ENCODE results near the gene C1orf174.

C1orf174 gene

GRCh38 chr1:3926956-3927355 is 26.9 kb upstream of the C1orf174 start:
- no peaks in the 10 kb centered on the region for H3K9me2 ChIP-seq (replicated peaks; ENCODE audit: insufficient read depth, low read length)
- DNase-seq = no peak
- no peaks in the 10 kb centered on the region for H4K20me1 ChIP-seq (ENCODE audit: insufficient read depth, low read length)
- peaks cover 59% of the 10 kb centered on the region for H3K27me3 ChIP-seq (replicated peaks; ENCODE audit: insufficient read depth, low read length)
- H3K4me3 ChIP-seq (ENCODE audit: low read length) = no peak overlapping the region
- H3K27ac ChIP-seq (ENCODE audit: low read length) = no peak overlapping the region
- no peak overlapping the region for H3K9ac ChIP-seq (ENCODE audit: low read length)
- H3K36me3 ChIP-seq (replicated peaks; ENCODE audit: insufficient read depth, low read length) = no peaks in the 10 kb centered on the region
- no peak overlapping the region for H2AFZ ChIP-seq (ENCODE audit: low read length)
- H3K9me3 ChIP-seq (replicated peaks; ENCODE audit: insufficient read depth, low read length) = no peaks in the 10 kb centered on the region
- H3F3A ChIP-seq (ENCODE audit: insufficient read depth, low read length) = peaks cover 7% of the 10 kb centered on the region
- H3K79me2 ChIP-seq (ENCODE audit: low read length) = no peaks in the 10 kb centered on the region
- TF ChIP-seq CTCF (IDR thresholded peaks at IDR 0.05; ENCODE audit: low read length) (no peak), EZH2phosphoT487 (IDR thresholded peaks at IDR 0.05; ENCODE audit: low read length) (no peak)
- H3K4me1 ChIP-seq (ENCODE audit: low read length) = peaks cover 5% of the 10 kb centered on the region; the same call in 1 of the 2 replicates
- no peak overlapping the region for H3K4me2 ChIP-seq (ENCODE audit: low read depth, low read length)

- Histone ChIP-seq H2AFZ (ENCODE audit: low read length) (no peak overlapping the region), H3K36me3 (replicated peaks; ENCODE audit: insufficient read depth, low read length) (no peaks in the 10 kb centered on the region), H3K4me1 (ENCODE audit: low read length) (peaks cover 5% of the 10 kb centered on the region; the same call in 1 of the 2 replicates), H3K27ac (ENCODE audit: low read length) (no peak overlapping the region), H3K9me2 (replicated peaks; ENCODE audit: insufficient read depth, low read length) (no peaks in the 10 kb centered on the region), H3K79me2 (ENCODE audit: low read length) (no peaks in the 10 kb centered on the region), H3K27me3 (replicated peaks; ENCODE audit: insufficient read depth, low read length) (peaks cover 50% of the 10 kb centered on the region), H3F3A (ENCODE audit: insufficient read depth, low read length) (peaks cover 14% of the 10 kb centered on the region), H3K4me2 (ENCODE audit: low read depth, low read length) (no peak overlapping the region), H3K4me3 (ENCODE audit: low read length) (no peak overlapping the region), H4K20me1 (ENCODE audit: insufficient read depth, low read length) (no peaks in the 10 kb centered on the region), H3K9ac (ENCODE audit: low read length) (no peak overlapping the region), H3K9me3 (replicated peaks; ENCODE audit: insufficient read depth, low read length) (no peaks in the 10 kb centered on the region)
- no peak for TF ChIP-seq CTCF (IDR thresholded peaks at IDR 0.05; ENCODE audit: low read length)
- TF ChIP-seq EZH2phosphoT487 (IDR thresholded peaks at IDR 0.05; ENCODE audit: low read length) = no peak
- TF ChIP-seq EZH2 (optimal IDR thresholded peaks at IDR 0.05; ENCODE audit: low read depth, low read length) = no peak
- DNase-seq = no peak
Measured at GRCh38 chr1:3925762-3926161, 25.7 kb upstream of the C1orf174 start.

GRCh38 chr1:3925256-3925655 is 25.2 kb upstream of the C1orf174 start:
- H3K27ac ChIP-seq (ENCODE audit: low read length) = no peak overlapping the region
- no peaks in the 10 kb centered on the region for H3K36me3 ChIP-seq (replicated peaks; ENCODE audit: insufficient read depth, low read length)
- H4K20me1 ChIP-seq (ENCODE audit: insufficient read depth, low read length) = no peaks in the 10 kb centered on the region
- H3K4me2 ChIP-seq (ENCODE audit: low read depth, low read length) = no peak overlapping the region
- no peak overlapping the region for H2AFZ ChIP-seq (ENCODE audit: low read length)
- peaks cover 5% of the 10 kb centered on the region; the same call in 1 of the 2 replicates for H3K4me1 ChIP-seq (ENCODE audit: low read length)
- no peaks in the 10 kb centered on the region for H3K9me3 ChIP-seq (replicated peaks; ENCODE audit: insufficient read depth, low read length)
- peaks cover 14% of the 10 kb centered on the region for H3F3A ChIP-seq (ENCODE audit: insufficient read depth, low read length)
- TF ChIP-seq CTCF (IDR thresholded peaks at IDR 0.05; ENCODE audit: low read length) = no peak
- TF ChIP-seq EZH2phosphoT487 (IDR thresholded peaks at IDR 0.05; ENCODE audit: low read length) = no peak
- no peak for TF ChIP-seq EZH2 (optimal IDR thresholded peaks at IDR 0.05; ENCODE audit: low read depth, low read length)
- H3K79me2 ChIP-seq (ENCODE audit: low read length) = no peaks in the 10 kb centered on the region
- H3K9me2 ChIP-seq (replicated peaks; ENCODE audit: insufficient read depth, low read length) = no peaks in the 10 kb centered on the region
- H3K9ac ChIP-seq (ENCODE audit: low read length) = no peak overlapping the region
- H3K4me3 ChIP-seq (ENCODE audit: low read length) = no peak overlapping the region
- DNase-seq = no peak
- H3K27me3 ChIP-seq (replicated peaks; ENCODE audit: insufficient read depth, low read length) = peaks cover 50% of the 10 kb centered on the region

All from MM.1S (cell line).